ENCODE measurements around the gene HECTD1. TPM values are rescaled to one million over a fixed set of nuclear protein-coding genes. Genes with fewer than 3 reads are reported as not detected.
"Not testable (repeated sequence)": the region's sequence is repeated elsewhere in the genome, so short reads cannot be mapped to it uniquely, and the experiment has no call there.

The HECTD1 gene
- polyA plus RNA-seq, 1 of the 3 experiments (the other 2 are of a cell fraction): 43.2 TPM

GRCh38 chr14:31232081-31232480 lies 24.5 kb upstream of the HECTD1 start:
- H3K9ac ChIP-seq: no peak overlapping the region
- no peaks in the 10 kb centered on the region for H4K20me1 ChIP-seq (ENCODE audit: insufficient read depth)
- H3K4me2 ChIP-seq: no peak overlapping the region
- no peak overlapping the region for H2AFZ ChIP-seq (ENCODE audit: low read depth)
- H3K27ac ChIP-seq (ENCODE audit: low read depth in 2 of 2, low read length in 1 of 2): no peak overlapping the region
- H3K79me2 ChIP-seq (ENCODE audit: insufficient read depth): no peaks in the 10 kb centered on the region
- TF ChIP-seq IRF3 (IDR thresholded peaks at IDR 0.05; ENCODE audit: low read depth, low read length) (no peak), SIN3A (IDR thresholded peaks at IDR 0.05; ENCODE audit: borderline replicate concordance, low read depth, low read length) (no peak), YY1 (IDR thresholded peaks at IDR 0.05; ENCODE audit: low read depth) (no peak), FOSL2 (IDR thresholded peaks at IDR 0.05; ENCODE audit: borderline replicate concordance, low read depth) (no peak), SMC3 (IDR thresholded peaks at IDR 0.05; ENCODE audit: low read depth, low read length) (no peak), CHD2 (IDR thresholded peaks at IDR 0.05; ENCODE audit: low read length, partially characterized antibody) (no peak), FOXJ3 (CRISPR knock-in tag; IDR thresholded peaks at IDR 0.05) (no peak), POLR2AphosphoS5 (IDR thresholded peaks at IDR 0.05; ENCODE audit: low read depth, low read length) (no peak), NFIC (IDR thresholded peaks at IDR 0.05; ENCODE audit: borderline replicate concordance) (no peak), RAD21 (IDR thresholded peaks at IDR 0.05; ENCODE audit: low read length) (no peak), EZH2phosphoT487 (IDR thresholded peaks at IDR 0.05; ENCODE audit: borderline replicate concordance, low read depth) (no peak), ELF1 (IDR thresholded peaks at IDR 0.05) (no peak), GABPA (IDR thresholded peaks at IDR 0.05; ENCODE audit: low read depth) (no peak), EP300 (IDR thresholded peaks at IDR 0.05; ENCODE audit: borderline replicate concordance in 1 of 2, low read depth in 1 of 2, low read length in 1 of 2) (no peak), FOXM1 (IDR thresholded peaks at IDR 0.05; ENCODE audit: low read depth) (no peak)
- TF ChIP-seq, protein P1, sequence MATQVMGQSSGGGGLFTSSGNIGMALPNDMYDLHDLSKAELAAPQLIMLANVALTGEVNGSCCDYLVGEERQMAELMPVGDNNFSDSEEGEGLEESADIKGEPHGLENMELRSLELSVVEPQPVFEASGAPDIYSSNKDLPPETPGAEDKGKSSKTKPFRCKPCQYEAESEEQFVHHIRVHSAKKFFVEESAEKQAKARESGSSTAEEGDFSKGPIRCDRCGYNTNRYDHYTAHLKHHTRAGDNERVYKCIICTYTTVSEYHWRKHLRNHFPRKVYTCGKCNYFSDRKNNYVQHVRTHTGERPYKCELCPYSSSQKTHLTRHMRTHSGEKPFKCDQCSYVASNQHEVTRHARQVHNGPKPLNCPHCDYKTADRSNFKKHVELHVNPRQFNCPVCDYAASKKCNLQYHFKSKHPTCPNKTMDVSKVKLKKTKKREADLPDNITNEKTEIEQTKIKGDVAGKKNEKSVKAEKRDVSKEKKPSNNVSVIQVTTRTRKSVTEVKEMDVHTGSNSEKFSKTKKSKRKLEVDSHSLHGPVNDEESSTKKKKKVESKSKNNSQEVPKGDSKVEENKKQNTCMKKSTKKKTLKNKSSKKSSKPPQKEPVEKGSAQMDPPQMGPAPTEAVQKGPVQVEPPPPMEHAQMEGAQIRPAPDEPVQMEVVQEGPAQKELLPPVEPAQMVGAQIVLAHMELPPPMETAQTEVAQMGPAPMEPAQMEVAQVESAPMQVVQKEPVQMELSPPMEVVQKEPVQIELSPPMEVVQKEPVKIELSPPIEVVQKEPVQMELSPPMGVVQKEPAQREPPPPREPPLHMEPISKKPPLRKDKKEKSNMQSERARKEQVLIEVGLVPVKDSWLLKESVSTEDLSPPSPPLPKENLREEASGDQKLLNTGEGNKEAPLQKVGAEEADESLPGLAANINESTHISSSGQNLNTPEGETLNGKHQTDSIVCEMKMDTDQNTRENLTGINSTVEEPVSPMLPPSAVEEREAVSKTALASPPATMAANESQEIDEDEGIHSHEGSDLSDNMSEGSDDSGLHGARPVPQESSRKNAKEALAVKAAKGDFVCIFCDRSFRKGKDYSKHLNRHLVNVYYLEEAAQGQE (IDR thresholded peaks at IDR 0.05; ENCODE audit: low read depth, low read length): no peak
- TF ChIP-seq, protein P2, sequence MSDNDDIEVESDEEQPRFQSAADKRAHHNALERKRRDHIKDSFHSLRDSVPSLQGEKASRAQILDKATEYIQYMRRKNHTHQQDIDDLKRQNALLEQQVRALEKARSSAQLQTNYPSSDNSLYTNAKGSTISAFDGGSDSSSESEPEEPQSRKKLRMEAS (IDR thresholded peaks at IDR 0.05; ENCODE audit: low read depth): no peak
- TF ChIP-seq, protein P3, sequence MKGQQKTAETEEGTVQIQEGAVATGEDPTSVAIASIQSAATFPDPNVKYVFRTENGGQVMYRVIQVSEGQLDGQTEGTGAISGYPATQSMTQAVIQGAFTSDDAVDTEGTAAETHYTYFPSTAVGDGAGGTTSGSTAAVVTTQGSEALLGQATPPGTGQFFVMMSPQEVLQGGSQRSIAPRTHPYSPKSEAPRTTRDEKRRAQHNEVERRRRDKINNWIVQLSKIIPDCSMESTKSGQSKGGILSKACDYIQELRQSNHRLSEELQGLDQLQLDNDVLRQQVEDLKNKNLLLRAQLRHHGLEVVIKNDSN (IDR thresholded peaks at IDR 0.05; ENCODE audit: borderline replicate concordance, low read depth): no peak
- ChIA-PET CTCF (interaction anchor here (1.5 kb wide), 1 partner anchor 24 kb away, joined by 4 read pairs; the partner anchor contains the start of gene HECTD1), POLR2A (no interaction called here)
- no peaks in the 10 kb centered on the region for H3K36me3 ChIP-seq (replicated peaks in 1 of 2; ENCODE audit: control insufficient read depth in 1 of 2, insufficient read depth in 2 of 2, low read length in 1 of 2)
- DNase-seq: no peak
- no peaks in the 10 kb centered on the region for H3K27me3 ChIP-seq (ENCODE audit: insufficient read depth)
- no peaks in the 10 kb centered on the region for H3K4me1 ChIP-seq (ENCODE audit: control insufficient read depth in 1 of 2, insufficient read depth in 2 of 2, low read depth in 1 of 2, low read length in 1 of 2)
- H3K4me3 ChIP-seq (ENCODE audit: low read depth in 2 of 2, low read length in 1 of 2): no peak overlapping the region
- no peaks in the 10 kb centered on the region for H3K9me3 ChIP-seq
- H3K9me2 ChIP-seq: no peaks in the 10 kb centered on the region
- no peaks in the 10 kb centered on the region for H3F3A ChIP-seq (replicated peaks; ENCODE audit: insufficient read depth)
- WGBS (ENCODE audit: low lambda C conversion rate): 88% methylated on average over 3 of the region's 3 CpGs

GRCh38 chr14:31231272-31231671 lies 23.7 kb upstream of the HECTD1 start:
- H3K9me3 ChIP-seq; H3K27me3 ChIP-seq (ENCODE audit: insufficient read depth); H3F3A ChIP-seq (replicated peaks; ENCODE audit: insufficient read depth); POLR2A ChIA-PET; H3K9ac ChIP-seq; H3K4me2 ChIP-seq; H3K9me2 ChIP-seq; H3K27ac ChIP-seq (ENCODE audit: low read depth in 2 of 2, low read length in 1 of 2); H3K79me2 ChIP-seq (ENCODE audit: insufficient read depth); H3K4me3 ChIP-seq (ENCODE audit: low read depth in 2 of 2, low read length in 1 of 2); H3K36me3 ChIP-seq (replicated peaks in 1 of 2; ENCODE audit: control insufficient read depth in 1 of 2, insufficient read depth in 2 of 2, low read length in 1 of 2); H4K20me1 ChIP-seq (ENCODE audit: insufficient read depth); H3K4me1 ChIP-seq (ENCODE audit: control insufficient read depth in 1 of 2, insufficient read depth in 2 of 2, low read depth in 1 of 2, low read length in 1 of 2); H2AFZ ChIP-seq (ENCODE audit: low read depth); DNase-seq: not testable (repeated sequence)
- 95% methylated on average over 2 of the region's 2 CpGs for WGBS (ENCODE audit: low lambda C conversion rate)
- CTCF ChIA-PET: interaction anchor here (1.5 kb wide), 1 partner anchor 23 kb away, joined by 4 read pairs; the partner anchor contains the start of gene HECTD1
